HG02840 (cell line): ENCODE measurements around the gene DRGX.

Experiments used
- ATAC-seq: cut with Tn5 transposase; IDR thresholded peaks from one replicate; pipeline ENCODE4 v1.9.1; 2021; ENCODE audit warnings: mild to moderate bottlenecking, moderate library complexity, moderate number of reproducible peaks; ENCODE audit not compliant: unreplicated experiment, low FRiP score

DRGX gene

DNA sequence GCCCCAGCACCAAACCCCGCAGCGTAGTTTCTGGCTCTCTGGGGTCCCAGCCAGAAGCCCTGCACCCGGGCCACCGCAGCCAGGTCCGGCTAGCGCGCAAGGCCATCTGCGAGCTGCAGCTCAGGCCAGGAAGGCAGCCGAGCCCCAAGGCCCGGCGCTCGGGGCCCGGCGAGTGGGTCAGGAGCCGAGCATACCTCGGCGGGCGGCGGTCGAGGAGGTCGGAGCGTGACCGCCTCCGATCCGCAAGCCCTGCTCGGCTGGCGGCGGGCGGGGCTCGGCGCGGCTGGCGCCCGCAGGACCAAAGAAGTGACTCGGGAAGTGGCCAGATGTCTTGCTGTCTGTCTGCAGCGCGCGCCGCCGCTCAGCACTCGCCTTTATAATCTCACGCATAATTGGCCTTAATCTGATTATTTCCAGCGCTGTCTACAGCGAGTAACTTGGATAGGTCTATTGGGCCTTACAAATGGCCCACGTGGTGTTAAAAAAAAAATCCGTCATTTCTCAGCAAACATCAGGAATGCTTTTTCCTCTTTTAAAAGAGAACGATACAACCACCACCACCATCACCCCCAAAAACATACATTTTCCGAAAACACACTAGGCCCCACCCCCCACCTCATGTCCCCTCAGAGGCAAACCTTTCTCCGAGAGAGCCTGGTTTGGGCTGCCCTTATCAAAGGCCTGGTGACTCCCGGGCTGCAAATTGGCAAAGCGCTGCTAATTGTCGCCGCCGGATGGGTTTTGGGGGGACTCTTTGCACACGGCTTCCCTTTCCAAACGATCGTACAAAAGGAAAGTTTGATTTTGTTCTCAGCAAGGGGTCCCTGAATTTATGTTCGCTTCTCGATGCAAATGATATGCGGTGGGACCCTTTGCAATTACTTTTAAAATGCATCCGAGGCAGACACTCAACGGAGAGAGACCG is at the start of gene DRGX:
DRGX (minus strand) TSS at position 349 of the 925 bp plus-strand sequence. CDS start 649 bp downstream, outside the sequence.
- no peak for ATAC-seq

GRCh38 chr10:49444349-49444748 is 48.5 kb upstream of the DRGX start:
- no peak for ATAC-seq

DNA sequence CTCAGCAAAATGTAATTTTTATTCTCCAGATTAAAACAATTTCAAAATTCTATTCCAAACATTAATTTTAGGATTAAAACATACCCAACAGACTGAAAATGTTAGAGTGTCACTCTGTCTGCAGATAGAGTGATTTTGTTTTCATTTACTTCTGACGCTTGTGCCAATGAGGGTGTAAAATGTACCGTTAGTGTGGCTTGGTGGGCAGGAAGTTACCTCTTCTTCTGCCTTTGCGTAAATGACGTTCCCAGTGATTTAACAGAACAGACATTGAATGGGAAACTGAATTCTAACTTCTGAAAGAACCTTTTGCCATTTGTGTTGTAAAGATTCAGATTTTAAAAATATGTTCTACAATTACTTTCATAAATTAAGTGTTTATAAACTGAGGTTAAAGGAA is 47.0 kb upstream of the DRGX start:
- no peak for ATAC-seq

GRCh38 chr10:49441488-49442476 is 45.9 kb upstream of the DRGX start:
- ATAC-seq = no peak

DNA sequence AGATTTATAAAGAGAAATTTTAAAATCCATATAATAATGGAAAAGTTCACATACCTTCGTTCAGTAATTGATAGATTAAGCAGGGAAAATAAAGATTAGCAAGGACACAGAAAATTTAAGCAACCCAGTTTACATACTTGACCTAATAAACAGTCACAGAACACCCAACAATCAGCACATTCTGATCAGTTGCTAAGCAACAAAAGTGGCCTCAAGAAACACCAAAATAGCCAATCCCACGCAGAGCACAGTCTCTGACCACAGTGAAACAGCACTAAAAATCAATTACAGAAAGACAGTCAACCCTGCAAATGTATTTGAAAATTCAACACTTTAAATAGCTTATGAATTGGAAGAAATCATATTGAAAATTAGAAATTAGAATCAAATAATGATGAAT is 39.3 kb upstream of the DRGX start:
- ATAC-seq = no peak

DNA sequence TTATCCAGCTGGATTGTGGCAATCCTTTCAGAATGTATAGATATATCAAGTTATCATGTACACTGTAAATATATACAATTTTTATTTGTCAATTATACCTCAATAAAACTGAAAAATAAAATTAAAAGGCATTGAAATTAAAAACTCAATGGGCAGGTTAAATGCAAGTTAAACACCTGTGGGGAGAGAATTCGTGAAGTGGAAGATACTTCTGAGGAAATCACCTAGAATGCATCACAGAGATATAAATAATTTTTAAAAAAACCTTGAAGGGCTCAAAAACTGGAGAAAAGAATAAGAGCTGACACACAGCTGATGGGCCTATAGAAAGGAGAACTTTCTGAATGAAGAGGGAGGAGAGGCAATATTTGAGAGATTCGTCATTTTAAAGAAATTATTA is 37.2 kb upstream of the DRGX start:
- ATAC-seq = no peak

- no peak for ATAC-seq
Observed at GRCh38 chr10:49431426-49431825, 35.5 kb upstream of the DRGX start.

GRCh38 chr10:49429458-49429857 is 33.6 kb upstream of the DRGX start:
- ATAC-seq = no peak

DNA sequence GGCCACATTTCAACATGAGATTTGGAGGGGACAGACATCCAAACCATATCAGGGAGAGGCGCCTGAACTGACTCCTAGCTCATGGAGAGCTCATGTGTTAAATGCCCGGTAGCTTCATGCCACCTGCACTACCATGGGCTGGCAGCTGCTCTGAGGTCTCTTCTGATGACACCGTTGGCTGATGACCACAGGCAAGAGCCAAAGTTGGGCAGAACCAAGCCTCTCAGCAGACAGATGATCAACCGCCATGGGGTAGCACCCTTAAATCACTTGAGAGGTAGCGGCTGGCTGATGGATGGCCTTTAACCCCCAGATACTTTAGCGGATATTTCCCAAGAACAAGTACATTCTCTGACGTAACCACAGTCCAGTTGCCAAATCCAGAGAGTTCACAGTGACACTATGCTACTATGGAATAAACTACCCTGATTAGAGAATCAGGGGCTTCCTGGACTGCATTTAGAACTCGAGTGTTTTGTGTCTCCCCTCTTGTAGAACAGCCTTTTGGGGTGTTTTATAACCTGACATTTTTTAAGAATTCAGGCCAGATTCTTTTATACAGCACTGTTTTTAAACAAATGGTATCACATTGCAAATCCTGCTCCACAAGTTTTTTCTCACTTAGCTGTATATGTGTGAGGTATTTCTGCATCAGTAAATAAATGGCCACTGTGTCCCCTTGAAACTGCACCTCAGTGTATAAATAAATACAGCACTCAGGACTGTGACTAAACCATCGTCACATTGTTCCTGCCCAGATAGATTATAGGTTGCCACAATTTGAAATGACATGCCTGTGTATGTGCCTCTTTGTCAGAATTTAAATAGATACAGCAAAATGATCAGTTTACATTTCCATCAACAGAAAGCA is 30.8 kb upstream of the DRGX start:
- no peak for ATAC-seq

GRCh38 chr10:49419005-49419404 is 23.1 kb upstream of the DRGX start:
- no peak for ATAC-seq

DNA sequence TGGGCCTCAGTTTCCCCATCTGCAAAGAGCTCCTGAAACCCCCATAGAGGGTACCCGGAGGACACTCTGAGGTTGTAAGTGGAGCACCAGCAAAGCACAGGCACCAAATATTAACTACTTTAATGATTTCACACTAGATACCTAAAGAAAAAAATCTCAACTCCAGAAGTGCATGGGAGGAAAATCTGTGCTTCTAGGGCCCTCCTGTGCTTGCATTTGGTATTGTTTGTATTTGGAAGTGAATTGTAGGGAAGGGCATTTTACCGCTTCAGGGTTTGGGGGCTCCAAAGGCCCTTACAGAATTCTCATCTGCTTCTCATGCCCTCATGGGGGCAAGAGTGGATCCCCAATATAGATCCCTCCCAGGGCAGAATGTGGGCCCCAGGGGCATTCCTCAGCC is 22.4 kb upstream of the DRGX start:
- ATAC-seq = no peak

- ATAC-seq = no peak
Observed at GRCh38 chr10:49418053-49418326, 22.1 kb upstream of the DRGX start.

DNA sequence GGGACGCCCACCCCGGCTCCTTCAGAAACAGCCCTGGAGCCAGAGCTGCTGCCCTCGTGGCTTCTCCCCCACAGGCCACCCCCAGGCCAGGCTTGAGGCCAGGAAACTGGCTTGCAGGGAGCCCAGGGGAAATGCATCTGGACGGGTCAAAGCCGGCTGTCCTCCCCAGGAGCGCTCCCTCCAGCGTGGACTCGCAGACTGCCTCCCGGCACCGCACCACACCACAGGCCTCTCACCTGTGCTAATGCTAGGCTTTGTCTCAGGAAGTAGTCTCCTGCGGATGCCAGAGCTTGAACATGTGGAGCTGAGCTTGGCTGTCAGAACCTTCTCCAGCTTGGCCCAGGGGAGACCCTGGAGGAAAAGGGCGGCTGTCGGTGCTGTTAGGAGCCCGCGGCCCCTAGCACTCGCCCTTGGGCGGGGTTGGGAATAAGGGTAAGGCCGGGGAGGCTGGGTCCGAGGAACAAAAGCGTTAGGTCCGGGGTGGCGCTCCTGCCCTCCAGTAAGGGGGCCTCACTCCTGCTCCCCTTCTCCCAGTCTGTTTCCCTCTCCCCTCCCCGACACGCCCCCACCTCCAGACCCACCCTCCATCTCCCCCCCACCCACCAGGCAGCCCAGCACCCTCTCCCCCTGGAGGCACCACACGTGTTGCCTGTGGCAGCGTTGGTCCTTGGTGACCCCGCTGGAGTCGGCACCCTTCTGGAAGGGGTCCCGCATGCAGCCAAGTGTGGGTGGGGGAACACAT is 21.6 kb upstream of the DRGX start:
- ATAC-seq = no peak

- no peak for ATAC-seq
Observed at GRCh38 chr10:49415846-49416245, 20.0 kb upstream of the DRGX start.

- ATAC-seq = no peak
Observed at GRCh38 chr10:49415109-49415508, 19.2 kb upstream of the DRGX start.

DNA sequence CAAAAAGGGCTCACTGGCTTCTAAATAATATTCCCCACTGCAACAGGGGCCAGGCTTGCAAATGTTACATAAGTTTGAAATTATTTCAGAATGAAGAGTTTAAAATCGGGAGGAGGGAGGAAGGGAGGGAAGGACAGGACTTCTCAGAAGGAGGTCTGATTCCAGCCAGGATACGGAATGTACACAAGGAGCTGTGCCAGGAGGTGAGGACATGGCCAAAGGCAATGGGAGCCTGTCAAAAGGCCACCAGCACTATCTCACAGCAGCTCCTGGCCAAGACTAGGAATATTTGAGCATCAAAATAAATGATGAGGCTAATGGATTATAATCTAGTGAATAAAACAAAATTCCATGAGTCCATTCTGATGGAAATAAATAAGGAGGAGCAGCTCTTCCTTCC is 18.6 kb upstream of the DRGX start:
- ATAC-seq = no peak

DNA sequence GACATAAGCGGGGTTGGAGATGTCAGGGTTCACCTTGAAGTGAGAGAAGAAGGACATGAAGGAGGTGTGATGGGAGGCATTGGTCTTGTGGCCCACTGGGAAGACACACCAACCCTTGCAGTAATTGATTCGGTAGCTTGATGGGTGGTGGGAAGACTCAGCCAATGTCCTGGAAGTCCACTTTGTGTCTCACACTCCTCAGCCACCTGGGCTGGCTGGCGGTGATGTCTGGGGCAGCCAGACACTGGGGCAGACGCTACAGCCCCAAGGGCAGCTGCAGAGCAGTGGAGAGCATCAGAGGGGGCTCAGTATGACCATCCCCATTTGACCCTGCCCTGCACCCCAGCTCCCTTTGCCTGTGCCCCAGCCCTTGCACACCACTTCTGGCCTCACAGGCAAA is 16.7 kb upstream of the DRGX start:
- ATAC-seq = no peak

- ATAC-seq = no peak
Observed at GRCh38 chr10:49410365-49411074, 14.6 kb upstream of the DRGX start.

DNA sequence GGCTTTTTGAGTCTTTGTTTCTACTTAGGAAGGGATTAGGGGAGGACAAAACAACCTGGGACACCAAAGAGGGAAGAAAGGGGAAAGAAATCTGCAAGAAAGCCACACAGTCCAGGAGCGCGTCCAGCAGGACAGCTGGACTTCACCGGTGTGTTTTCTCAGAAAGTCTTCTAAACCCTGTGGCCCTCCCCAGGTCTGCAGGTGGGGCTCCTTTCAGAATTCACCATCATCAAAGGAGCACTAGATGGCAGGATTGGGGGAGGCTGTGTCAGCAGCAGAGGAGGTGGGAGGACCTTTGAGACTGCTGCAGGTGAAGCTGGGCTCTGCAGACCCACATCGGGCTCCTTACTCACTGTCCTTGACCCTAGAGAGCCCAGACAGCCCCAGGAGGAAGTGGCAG is 13.9 kb upstream of the DRGX start:
- ATAC-seq = no peak
